Epithelial cell of esophagus (primary cell): ENCODE measurements around the gene FIBP.

ENCODE experiments used
- DNase-seq: peaks from one replicate; pipeline ENCODE4 v3.0.0; 2010; ENCODE audit warnings: low read depth
- H3K4me3 ChIP-seq: 2 replicates; pipeline ENCODE4 v1.5.1; 2011; ENCODE audit warnings: mild to moderate bottlenecking, low read length, control low read depth
- CTCF ChIP-seq: IDR thresholded peaks from 2 replicates; pipeline ENCODE4 v1.5.1; 2011; ENCODE audit warnings: low read depth, mild to moderate bottlenecking, low read length, control low read depth, inconsistent platforms; ENCODE audit not compliant: insufficient read depth; ENCODE audit errors: missing control alignments

FIBP gene

GRCh38 chr11:65869643-65870306, 18.5 kb downstream of the FIBP start:
- no peak overlapping the region for H3K4me3 ChIP-seq
- no peak for TF ChIP-seq CTCF
- no peak for DNase-seq

DNA sequence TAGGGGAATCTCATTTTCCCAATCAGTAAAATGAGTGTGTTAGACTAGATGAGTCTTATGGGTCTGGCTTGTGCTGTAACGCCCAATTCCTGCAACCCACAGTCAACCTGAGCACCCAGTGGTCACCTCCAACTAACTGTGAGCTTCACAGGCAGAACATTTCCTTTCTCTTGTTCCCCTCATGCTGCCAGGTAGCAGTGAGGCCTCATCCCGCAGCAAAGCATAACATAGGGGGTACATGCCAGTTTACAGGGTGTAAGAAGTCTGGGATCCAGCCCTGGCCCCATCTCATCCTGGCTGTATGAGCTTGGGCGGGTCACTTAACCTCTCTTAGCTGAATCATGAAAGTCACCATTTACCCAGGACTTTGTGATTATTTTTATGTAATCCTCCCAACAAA, 19.4 kb downstream of the FIBP start:
- H3K4me3 ChIP-seq: no peak overlapping the region
- no peak for DNase-seq
- no peak for TF ChIP-seq CTCF

- no peak for TF ChIP-seq CTCF
- DNase-seq: no peak
- no peak overlapping the region for H3K4me3 ChIP-seq
Observed at GRCh38 chr11:65868076-65868667, 20.1 kb downstream of the FIBP start.

- TF ChIP-seq CTCF: no peak
- H3K4me3 ChIP-seq: no peak overlapping the region
- DNase-seq: no peak
Observed at GRCh38 chr11:65867284-65868071, 20.8 kb downstream of the FIBP start.

- no peak for DNase-seq
- TF ChIP-seq CTCF: no peak
- no peak overlapping the region for H3K4me3 ChIP-seq
Observed at GRCh38 chr11:65866509-65867283, 21.6 kb downstream of the FIBP start.

DNA sequence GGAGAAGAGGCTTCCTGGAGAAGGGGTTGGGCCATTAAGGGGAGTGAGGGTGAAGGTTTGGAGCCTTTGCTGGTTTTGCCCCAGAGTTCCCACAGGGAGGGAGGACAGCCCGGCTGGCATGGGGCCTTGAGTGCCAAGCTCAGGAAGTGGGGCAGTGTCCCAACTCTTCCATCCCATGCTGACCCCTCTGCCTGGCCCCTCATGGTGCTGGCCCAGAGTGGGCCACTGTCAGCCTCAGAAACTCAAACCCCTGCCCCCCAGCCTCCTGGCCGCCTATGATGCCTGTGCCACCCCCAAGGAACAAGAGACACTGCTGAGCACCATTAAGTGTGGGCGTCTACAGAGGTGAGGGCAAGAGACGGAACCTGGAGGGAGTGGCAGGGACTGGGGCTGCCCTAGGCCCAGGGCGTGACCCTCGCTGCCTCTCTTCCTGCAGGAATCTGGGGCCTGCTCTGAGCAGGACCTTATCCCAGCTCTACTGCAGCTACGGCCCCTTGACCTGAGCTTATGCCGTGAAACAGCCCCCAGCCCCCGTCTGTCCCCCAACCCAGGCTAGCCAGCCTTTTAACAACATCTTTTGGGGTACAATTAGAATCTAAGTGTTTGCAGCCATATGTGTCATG, 22.6 kb downstream of the FIBP start:
- no peak for TF ChIP-seq CTCF
- H3K4me3 ChIP-seq: no peak overlapping the region
- no peak for DNase-seq
